ENCODE data around the gene HTR7.

The HTR7 gene

DNA sequence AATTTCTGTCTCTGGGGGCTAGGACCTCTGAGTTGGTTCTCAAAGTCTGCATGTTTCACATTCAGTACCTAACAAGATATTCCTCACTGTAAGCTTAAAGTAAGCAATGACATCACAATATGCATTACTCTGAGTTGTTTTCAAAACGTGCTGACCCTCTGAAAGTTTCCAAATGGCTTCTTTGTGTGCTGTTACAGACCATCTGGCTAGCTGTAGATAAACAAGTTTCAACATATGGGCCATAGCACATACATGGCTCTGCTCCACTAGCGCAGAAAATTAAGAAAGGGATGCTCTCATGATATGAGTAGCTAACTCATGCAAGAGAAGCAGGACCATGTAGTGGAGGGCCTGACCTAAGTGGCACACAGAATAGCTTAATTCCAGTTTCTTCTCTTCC, 119.0 kb downstream of the HTR7 start:
- H3K36me3 ChIP-seq (ENCODE audit: control insufficient read depth, insufficient read depth, low read length): no peaks in the 10 kb centered on the region
- TF ChIP-seq, protein P1, sequence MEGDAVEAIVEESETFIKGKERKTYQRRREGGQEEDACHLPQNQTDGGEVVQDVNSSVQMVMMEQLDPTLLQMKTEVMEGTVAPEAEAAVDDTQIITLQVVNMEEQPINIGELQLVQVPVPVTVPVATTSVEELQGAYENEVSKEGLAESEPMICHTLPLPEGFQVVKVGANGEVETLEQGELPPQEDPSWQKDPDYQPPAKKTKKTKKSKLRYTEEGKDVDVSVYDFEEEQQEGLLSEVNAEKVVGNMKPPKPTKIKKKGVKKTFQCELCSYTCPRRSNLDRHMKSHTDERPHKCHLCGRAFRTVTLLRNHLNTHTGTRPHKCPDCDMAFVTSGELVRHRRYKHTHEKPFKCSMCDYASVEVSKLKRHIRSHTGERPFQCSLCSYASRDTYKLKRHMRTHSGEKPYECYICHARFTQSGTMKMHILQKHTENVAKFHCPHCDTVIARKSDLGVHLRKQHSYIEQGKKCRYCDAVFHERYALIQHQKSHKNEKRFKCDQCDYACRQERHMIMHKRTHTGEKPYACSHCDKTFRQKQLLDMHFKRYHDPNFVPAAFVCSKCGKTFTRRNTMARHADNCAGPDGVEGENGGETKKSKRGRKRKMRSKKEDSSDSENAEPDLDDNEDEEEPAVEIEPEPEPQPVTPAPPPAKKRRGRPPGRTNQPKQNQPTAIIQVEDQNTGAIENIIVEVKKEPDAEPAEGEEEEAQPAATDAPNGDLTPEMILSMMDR (IDR thresholded peaks at IDR 0.05; ENCODE audit: insufficient read depth, low read length, poor library complexity, severe bottlenecking): no peak
- H3K27me3 ChIP-seq (replicated peaks; ENCODE audit: control insufficient read depth, insufficient read depth, low read length): no peaks in the 10 kb centered on the region; the same call in 1 of the 2 replicates
- no peak overlapping the region for H3K4me3 ChIP-seq (replicated peaks; ENCODE audit: low read depth, low read length)
- DNase-seq (ENCODE audit: extremely low read depth, insufficient read length): no peak

DNA sequence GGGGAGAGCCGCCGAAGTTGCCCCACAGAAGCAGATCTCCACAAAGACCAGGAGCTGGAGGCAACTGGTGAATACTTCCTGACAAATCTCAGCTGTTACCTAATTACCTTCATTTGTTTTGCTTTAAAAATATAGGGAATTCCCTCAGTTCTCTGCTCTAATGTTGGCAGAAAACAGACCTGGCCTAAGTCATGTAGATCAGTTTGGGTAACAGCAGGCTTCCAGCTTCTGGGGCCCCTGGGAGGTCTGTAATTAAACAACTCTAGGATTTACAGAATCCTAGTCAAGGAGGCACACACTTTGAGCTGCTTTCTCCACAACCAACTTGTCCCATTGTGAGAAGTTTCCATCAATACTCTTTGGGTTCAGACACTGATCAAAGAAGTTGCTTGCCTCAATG, 123.4 kb downstream of the HTR7 start:
- Histone ChIP-seq H3K4me3 (replicated peaks; ENCODE audit: low read depth, low read length) (no peak overlapping the region), H3K27me3 (replicated peaks; ENCODE audit: control insufficient read depth, insufficient read depth, low read length) (no peaks in the 10 kb centered on the region), H3K36me3 (ENCODE audit: control insufficient read depth, insufficient read depth, low read length) (no peaks in the 10 kb centered on the region)
- no peak for DNase-seq (ENCODE audit: extremely low read depth, insufficient read length)
- TF ChIP-seq, protein P1 (IDR thresholded peaks at IDR 0.05; ENCODE audit: insufficient read depth, low read length, poor library complexity, severe bottlenecking): no peak

DNA sequence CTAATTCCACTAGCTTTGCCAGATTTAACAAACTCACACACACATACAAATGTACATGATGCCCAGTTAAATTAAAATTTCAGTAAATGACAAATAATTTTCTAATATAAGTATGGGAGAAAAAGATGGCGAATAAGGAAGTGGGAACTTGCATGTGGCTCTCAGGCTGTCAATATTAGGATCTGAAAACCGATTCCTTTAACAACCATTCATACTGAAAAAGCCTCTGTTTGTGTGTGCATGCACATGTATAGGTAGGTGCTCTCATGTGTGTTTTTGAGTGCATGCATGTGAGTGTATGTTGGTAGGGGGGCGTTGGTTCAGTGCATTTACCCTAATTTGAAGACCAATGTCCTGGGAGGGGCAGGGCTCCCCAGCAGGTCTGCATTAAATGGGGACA, 125.3 kb downstream of the HTR7 start:
- no peaks in the 10 kb centered on the region; the same call in 1 of the 2 replicates for H3K27me3 ChIP-seq (replicated peaks; ENCODE audit: control insufficient read depth, insufficient read depth, low read length)
- TF ChIP-seq, protein P1 (IDR thresholded peaks at IDR 0.05; ENCODE audit: insufficient read depth, low read length, poor library complexity, severe bottlenecking): no peak
- DNase-seq (ENCODE audit: extremely low read depth, insufficient read length): no peak
- no peak overlapping the region for H3K4me3 ChIP-seq (replicated peaks; ENCODE audit: low read depth, low read length)
- no peaks in the 10 kb centered on the region for H3K36me3 ChIP-seq (ENCODE audit: control insufficient read depth, insufficient read depth, low read length)

DNA sequence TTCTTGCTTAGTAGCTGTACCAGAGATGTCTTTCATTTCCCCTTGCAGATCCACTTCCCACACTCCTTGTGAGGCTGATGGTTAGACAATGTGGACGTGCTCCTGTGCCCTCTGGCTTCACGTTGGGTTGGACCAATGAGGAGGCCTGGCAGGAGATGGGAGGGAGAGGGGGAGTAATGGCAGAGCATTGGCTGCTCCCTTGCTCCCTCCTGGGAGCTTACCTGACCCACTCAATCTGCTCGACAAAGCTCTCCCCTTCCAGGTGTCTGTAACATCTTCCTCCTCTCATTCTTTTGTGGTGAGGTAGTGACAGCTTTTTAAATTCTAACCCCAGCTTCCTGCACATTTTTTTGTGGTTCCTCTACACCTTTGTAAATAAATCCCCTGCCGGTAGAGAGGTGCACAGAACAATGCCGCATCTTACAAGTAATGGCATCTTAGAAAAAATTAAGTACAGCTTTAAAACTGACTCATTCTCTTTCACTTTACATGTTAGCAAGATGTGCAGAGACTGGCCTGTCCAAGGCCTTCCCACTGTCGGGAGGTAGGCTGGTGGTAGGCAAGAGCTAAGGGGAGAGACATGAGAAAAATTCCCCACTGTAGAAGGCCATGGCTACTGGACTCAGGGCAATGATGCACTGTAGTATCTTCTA, 134.3 kb downstream of the HTR7 start:
- TF ChIP-seq, protein P1 (IDR thresholded peaks at IDR 0.05; ENCODE audit: insufficient read depth, low read length, poor library complexity, severe bottlenecking): no peak
- Histone ChIP-seq H3K36me3 (ENCODE audit: control insufficient read depth, insufficient read depth, low read length) (no peaks in the 10 kb centered on the region), H3K4me3 (replicated peaks; ENCODE audit: low read depth, low read length) (no peak overlapping the region), H3K27me3 (replicated peaks; ENCODE audit: control insufficient read depth, insufficient read depth, low read length) (no peaks in the 10 kb centered on the region; the same call in 1 of the 2 replicates)
- no peak for DNase-seq (ENCODE audit: extremely low read depth, insufficient read length)

DNA sequence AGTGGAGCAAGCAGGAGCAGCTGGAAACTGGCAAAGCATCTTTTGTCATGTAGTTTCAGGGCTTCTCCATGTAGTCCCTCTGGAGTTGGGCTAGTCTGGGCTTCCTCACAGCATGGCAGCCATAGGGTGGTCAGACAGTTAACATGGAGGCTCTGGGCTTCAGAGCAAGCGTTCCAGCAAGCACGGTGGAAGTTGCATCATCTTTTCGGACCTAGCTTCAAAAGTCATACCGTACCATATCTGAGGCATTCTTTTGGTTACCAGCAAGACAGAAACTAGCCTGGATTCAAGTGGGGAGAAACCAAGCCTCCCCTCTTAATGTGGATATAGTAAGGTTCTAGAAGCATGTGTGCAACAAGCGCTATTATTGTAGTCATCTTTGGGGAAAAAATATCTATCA, 135.0 kb downstream of the HTR7 start:
- TF ChIP-seq, protein P1 (IDR thresholded peaks at IDR 0.05; ENCODE audit: insufficient read depth, low read length, poor library complexity, severe bottlenecking): no peak
- no peak overlapping the region for H3K4me3 ChIP-seq (replicated peaks; ENCODE audit: low read depth, low read length)
- DNase-seq (ENCODE audit: extremely low read depth, insufficient read length): no peak
- no peaks in the 10 kb centered on the region for H3K36me3 ChIP-seq (ENCODE audit: control insufficient read depth, insufficient read depth, low read length)
- H3K27me3 ChIP-seq (replicated peaks; ENCODE audit: control insufficient read depth, insufficient read depth, low read length): no peaks in the 10 kb centered on the region; the same call in 1 of the 2 replicates

DNA sequence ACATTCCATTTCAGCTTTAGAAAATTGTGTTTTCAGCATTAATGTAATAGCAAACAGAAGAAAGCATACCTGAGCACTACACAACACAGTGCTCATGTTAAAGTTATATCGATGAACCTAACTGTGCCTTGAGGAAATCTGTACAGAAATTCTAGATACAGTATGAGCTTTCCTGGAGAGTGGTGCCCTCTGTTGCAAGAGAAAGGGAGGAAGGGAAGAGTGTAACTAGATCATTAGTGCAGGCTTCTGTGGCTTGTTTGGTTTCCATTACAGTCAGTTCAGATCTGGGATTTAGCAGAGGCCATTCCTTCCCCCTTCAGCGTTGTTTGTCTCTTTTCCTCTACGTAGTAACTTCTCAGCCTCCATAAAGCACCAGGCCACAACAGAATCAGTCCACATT, 139.7 kb downstream of the HTR7 start:
- TF ChIP-seq, protein P1 (IDR thresholded peaks at IDR 0.05; ENCODE audit: insufficient read depth, low read length, poor library complexity, severe bottlenecking): no peak
- Histone ChIP-seq H3K36me3 (ENCODE audit: control insufficient read depth, insufficient read depth, low read length) (no peaks in the 10 kb centered on the region), H3K27me3 (replicated peaks; ENCODE audit: control insufficient read depth, insufficient read depth, low read length) (no peaks in the 10 kb centered on the region; the same call in 1 of the 2 replicates), H3K4me3 (replicated peaks; ENCODE audit: low read depth, low read length) (no peak overlapping the region)
- DNase-seq (ENCODE audit: extremely low read depth, insufficient read length): no peak
